ENCODE results near the gene LCAT. TPM values are rescaled to one million over a fixed set of nuclear protein-coding genes. Genes with fewer than 3 reads are reported as not detected.

Gene LCAT
- total and polyA plus RNA-seq, 9 of the 15 experiments (the other 6 are each of a cell fraction or from before 2014, with no cell fraction given), result 0.46 to 21.0 (median 5.0) TPM

GRCh38 chr16:67977005-67977404, 33.1 kb upstream of the LCAT start (continued):
- TF ChIP-seq HNRNPK (IDR thresholded peaks at IDR 0.05; ENCODE audit: low read depth, low read length, poor library complexity, severe bottlenecking) (no peak), HNRNPL (IDR thresholded peaks at IDR 0.05; ENCODE audit: low read depth, low read length) (no peak), ZNF695 (CRISPR knock-in tag; IDR thresholded peaks at IDR 0.05) (no peak), CBFA2T2 (conservative IDR thresholded peaks at IDR 0.05) (no peak)

DNA sequence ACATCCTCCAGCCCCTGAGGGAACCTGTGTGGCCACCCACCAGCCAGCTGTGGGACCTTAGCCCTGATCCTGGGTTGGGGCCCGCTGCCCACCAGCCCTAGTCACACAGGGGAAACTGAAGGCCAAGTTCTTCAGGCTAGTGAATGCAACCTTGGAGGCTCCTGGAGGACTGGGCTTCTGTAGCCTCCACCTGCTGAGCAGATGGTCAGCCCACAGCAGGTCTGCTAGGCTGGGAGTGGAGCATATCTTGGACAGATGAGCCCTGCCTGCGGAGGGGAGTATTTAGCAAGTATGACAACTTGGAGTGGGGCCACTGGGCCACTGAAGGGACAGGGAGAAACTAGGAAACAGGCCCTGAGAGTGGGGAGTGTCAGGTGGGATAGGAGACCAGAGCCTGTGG, 32.3 kb upstream of the LCAT start:
- Histone ChIP-seq H3K4me3 (no peak overlapping the region), H3K4me2 (ENCODE audit: insufficient read depth, low read length) (no peak overlapping the region; the same call in 1 of the 2 replicates), H3K36me3 (ENCODE audit: control insufficient read depth, insufficient read depth, low read length) (no peaks in the 10 kb centered on the region), H3K9me3 (replicated peaks; ENCODE audit: control insufficient read depth, insufficient read depth, low read depth, low read length) (no peaks in the 10 kb centered on the region), H3K9me1 (ENCODE audit: control insufficient read depth, insufficient read depth, low read length) (no peaks in the 10 kb centered on the region), H3K4me1 (replicated peaks in 1 of 2; ENCODE audit: control insufficient read depth in 2 of 2, insufficient read depth in 2 of 2, low read length in 2 of 2) (peaks cover 0 to 16% of the 10 kb centered on the region in 2 experiments; a peak in 3 of 5 replicates), H4K20me1 (replicated peaks; ENCODE audit: control insufficient read depth, insufficient read depth, low read length) (no peaks in the 10 kb centered on the region), H3K9ac (ENCODE audit: insufficient read depth in 1 of 2, low read depth in 2 of 2, low read length in 2 of 2) (peak overlapping the region in 1 of 2 experiments; percentile 68; a peak in 1 of 4 replicates), H2AFZ (ENCODE audit: low read depth, low read length) (0 out of 2 replicates have a peak overlapping the region, but pooled peaks have one; percentile 67), H3K27ac (ENCODE audit: extremely low read depth, low read depth, low read length) (no peak overlapping the region), H3K27me3 (ENCODE audit: control insufficient read depth in 2 of 2, insufficient read depth in 2 of 2, low read length in 2 of 2) (peaks cover 0 to 4% of the 10 kb centered on the region in 2 experiments; a peak in 1 of 5 replicates), H3K79me2 (ENCODE audit: control insufficient read depth, insufficient read depth, low read length) (no peaks in the 10 kb centered on the region)
- DNase-seq (ENCODE audit: extremely low read depth in 1 of 4, low spot score in 3 of 4) (no peak), ATAC-seq (peak; percentile 64), FAIRE-seq (no peak)
- ChIA-PET CTCF (ENCODE audit: low intra/inter-chr PET ratio) (no interaction called here), POLR2A (interaction anchor here (0.5 kb wide), 1 partner anchor 270 kb away, joined by 3 read pairs; no protein-coding TSS in a partner anchor)
- 43% methylated on average over 2 of the region's 2 CpGs for WGBS (ENCODE audit: insufficient coverage, low coverage, missing lambda C conversion rate)
- intact Hi-C loops (cut with micrococcal nuclease) (no loop called here), in situ Hi-C loops (cut with MboI) (no loop called here)
- no TSS peak for BruUV-seq (replicated peaks)
- TF ChIP-seq, protein P1, sequence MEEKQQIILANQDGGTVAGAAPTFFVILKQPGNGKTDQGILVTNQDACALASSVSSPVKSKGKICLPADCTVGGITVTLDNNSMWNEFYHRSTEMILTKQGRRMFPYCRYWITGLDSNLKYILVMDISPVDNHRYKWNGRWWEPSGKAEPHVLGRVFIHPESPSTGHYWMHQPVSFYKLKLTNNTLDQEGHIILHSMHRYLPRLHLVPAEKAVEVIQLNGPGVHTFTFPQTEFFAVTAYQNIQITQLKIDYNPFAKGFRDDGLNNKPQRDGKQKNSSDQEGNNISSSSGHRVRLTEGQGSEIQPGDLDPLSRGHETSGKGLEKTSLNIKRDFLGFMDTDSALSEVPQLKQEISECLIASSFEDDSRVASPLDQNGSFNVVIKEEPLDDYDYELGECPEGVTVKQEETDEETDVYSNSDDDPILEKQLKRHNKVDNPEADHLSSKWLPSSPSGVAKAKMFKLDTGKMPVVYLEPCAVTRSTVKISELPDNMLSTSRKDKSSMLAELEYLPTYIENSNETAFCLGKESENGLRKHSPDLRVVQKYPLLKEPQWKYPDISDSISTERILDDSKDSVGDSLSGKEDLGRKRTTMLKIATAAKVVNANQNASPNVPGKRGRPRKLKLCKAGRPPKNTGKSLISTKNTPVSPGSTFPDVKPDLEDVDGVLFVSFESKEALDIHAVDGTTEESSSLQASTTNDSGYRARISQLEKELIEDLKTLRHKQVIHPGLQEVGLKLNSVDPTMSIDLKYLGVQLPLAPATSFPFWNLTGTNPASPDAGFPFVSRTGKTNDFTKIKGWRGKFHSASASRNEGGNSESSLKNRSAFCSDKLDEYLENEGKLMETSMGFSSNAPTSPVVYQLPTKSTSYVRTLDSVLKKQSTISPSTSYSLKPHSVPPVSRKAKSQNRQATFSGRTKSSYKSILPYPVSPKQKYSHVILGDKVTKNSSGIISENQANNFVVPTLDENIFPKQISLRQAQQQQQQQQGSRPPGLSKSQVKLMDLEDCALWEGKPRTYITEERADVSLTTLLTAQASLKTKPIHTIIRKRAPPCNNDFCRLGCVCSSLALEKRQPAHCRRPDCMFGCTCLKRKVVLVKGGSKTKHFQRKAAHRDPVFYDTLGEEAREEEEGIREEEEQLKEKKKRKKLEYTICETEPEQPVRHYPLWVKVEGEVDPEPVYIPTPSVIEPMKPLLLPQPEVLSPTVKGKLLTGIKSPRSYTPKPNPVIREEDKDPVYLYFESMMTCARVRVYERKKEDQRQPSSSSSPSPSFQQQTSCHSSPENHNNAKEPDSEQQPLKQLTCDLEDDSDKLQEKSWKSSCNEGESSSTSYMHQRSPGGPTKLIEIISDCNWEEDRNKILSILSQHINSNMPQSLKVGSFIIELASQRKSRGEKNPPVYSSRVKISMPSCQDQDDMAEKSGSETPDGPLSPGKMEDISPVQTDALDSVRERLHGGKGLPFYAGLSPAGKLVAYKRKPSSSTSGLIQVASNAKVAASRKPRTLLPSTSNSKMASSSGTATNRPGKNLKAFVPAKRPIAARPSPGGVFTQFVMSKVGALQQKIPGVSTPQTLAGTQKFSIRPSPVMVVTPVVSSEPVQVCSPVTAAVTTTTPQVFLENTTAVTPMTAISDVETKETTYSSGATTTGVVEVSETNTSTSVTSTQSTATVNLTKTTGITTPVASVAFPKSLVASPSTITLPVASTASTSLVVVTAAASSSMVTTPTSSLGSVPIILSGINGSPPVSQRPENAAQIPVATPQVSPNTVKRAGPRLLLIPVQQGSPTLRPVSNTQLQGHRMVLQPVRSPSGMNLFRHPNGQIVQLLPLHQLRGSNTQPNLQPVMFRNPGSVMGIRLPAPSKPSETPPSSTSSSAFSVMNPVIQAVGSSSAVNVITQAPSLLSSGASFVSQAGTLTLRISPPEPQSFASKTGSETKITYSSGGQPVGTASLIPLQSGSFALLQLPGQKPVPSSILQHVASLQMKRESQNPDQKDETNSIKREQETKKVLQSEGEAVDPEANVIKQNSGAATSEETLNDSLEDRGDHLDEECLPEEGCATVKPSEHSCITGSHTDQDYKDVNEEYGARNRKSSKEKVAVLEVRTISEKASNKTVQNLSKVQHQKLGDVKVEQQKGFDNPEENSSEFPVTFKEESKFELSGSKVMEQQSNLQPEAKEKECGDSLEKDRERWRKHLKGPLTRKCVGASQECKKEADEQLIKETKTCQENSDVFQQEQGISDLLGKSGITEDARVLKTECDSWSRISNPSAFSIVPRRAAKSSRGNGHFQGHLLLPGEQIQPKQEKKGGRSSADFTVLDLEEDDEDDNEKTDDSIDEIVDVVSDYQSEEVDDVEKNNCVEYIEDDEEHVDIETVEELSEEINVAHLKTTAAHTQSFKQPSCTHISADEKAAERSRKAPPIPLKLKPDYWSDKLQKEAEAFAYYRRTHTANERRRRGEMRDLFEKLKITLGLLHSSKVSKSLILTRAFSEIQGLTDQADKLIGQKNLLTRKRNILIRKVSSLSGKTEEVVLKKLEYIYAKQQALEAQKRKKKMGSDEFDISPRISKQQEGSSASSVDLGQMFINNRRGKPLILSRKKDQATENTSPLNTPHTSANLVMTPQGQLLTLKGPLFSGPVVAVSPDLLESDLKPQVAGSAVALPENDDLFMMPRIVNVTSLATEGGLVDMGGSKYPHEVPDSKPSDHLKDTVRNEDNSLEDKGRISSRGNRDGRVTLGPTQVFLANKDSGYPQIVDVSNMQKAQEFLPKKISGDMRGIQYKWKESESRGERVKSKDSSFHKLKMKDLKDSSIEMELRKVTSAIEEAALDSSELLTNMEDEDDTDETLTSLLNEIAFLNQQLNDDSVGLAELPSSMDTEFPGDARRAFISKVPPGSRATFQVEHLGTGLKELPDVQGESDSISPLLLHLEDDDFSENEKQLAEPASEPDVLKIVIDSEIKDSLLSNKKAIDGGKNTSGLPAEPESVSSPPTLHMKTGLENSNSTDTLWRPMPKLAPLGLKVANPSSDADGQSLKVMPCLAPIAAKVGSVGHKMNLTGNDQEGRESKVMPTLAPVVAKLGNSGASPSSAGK (IDR thresholded peaks at IDR 0.05), result peak; percentile 31; the same call in 1 of the 2 replicates
- no peak for TF ChIP-seq HSF4 (CRISPR knock-in tag; IDR thresholded peaks at IDR 0.05; ENCODE audit: borderline replicate concordance)
- TF ChIP-seq ILK (tag; IDR thresholded peaks at IDR 0.05; ENCODE audit: borderline replicate concordance, low read depth), result no peak
